Measurements from ENCODE around the gene GHRHR.

GRCh38 chr7:31028417-31028992, 64.8 kb downstream of the GHRHR start:
- TF ChIP-seq EZH2 (IDR thresholded peaks at IDR 0.05; ENCODE audit: borderline replicate concordance) = no peak
- no peak for TF ChIP-seq CTCF (IDR thresholded peaks at IDR 0.05; ENCODE audit: poor library complexity)

Data from hepatocyte (in vitro differentiated cells).